Measurements from ENCODE around the gene ITGA8.

The ITGA8 gene

DNA sequence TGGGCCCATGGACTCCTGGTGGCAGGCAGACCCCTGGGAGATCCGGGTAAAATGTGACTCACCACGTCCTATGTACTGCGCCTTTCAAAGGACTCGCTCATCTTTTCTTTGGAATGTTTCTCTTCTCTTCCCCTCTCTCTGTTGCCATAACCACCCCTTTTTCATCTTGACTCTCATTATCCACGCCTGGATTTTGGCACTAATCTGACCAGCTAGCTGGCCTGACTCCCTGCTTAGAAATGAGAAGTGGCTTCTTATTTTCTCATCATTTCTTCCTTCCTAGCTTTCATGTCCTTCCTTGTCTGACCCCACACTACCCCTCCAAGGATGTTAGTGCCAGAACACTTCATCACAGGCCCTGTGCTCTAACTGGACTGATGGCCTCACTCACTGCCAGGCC is 250.6 kb downstream of the ITGA8 start:
- TF ChIP-seq, protein P1, sequence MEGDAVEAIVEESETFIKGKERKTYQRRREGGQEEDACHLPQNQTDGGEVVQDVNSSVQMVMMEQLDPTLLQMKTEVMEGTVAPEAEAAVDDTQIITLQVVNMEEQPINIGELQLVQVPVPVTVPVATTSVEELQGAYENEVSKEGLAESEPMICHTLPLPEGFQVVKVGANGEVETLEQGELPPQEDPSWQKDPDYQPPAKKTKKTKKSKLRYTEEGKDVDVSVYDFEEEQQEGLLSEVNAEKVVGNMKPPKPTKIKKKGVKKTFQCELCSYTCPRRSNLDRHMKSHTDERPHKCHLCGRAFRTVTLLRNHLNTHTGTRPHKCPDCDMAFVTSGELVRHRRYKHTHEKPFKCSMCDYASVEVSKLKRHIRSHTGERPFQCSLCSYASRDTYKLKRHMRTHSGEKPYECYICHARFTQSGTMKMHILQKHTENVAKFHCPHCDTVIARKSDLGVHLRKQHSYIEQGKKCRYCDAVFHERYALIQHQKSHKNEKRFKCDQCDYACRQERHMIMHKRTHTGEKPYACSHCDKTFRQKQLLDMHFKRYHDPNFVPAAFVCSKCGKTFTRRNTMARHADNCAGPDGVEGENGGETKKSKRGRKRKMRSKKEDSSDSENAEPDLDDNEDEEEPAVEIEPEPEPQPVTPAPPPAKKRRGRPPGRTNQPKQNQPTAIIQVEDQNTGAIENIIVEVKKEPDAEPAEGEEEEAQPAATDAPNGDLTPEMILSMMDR (IDR thresholded peaks at IDR 0.05; ENCODE audit: low read depth, low read length, missing control alignments): no peak
- no peak for DNase-seq (ENCODE audit: low read depth)
- H3K4me3 ChIP-seq (ENCODE audit: low read depth, low read length): no peak overlapping the region

DNA sequence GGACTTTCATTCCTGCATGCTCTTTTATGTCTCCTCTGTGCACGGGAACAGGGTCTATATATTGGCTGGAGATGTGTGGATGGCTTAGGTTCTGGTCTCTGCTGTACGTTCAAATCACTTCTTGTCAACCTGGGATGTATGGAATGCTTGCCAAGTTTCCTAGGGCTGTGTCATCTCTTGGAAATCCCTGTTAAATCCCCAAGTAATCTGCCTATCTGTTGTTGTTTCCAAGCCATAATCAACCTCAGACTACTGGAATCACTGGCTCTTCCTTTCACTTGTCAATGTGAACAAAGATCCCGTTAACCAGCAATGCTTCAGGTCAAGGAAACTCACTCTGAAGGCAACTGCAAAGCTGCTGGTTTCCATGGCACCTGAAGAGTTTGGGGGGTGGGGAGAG is 255.3 kb downstream of the ITGA8 start:
- no peak overlapping the region for H3K4me3 ChIP-seq (ENCODE audit: low read depth, low read length)
- no peak for DNase-seq (ENCODE audit: low read depth)
- TF ChIP-seq, protein P1 (IDR thresholded peaks at IDR 0.05; ENCODE audit: low read depth, low read length, missing control alignments): no peak

Data from GM12864 (cell line).